ENCODE measurements around the gene CRIP2. TPM values are rescaled to one million over a fixed set of nuclear protein-coding genes. Genes with fewer than 3 reads are reported as not detected.

CRIP2 gene
- total RNA-seq, 1 donor from 2014 or later, result 1,036 TPM

DNA sequence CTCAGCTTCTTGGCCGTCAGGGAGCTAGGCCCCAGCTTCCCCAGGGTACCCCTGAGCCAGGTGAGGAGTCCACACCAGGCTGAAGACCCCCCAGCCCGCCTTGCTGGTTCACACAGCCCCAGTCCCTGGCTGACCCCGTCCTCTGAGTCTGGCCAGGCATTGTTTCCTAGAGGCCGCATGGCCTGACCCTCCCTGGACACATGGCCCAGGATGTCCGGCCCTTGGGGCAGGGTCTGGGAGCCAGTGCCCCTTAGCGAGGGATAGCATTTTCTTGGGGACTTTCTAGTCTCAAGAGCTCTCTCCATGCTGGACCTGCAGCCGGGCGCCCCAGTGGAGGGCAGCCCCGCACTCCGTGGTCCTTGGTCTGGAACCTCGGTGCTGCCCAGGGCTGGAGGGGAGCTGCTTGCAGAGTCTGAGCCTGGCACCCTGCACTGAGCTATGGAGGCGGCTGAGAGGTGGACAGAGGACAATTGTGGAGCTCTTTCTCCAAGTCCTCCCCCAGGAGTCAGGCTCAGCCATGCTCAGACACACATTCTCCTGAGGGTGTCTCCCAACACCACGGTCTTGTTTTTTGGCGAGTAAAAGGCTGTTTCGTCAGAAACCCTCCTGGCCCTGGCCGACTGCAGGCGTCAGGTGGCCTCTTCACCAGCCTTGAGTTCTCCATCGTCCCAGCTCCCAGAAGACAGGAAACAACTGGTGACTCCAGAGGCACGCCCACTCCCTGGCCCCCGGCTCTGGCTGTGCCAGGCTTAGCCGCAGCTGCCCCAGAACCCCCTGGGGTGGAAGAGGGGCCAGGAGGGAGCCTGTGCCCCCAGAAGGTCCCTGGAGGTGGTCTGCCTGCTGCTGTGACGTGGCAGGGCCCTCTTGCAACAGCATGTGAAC, 17.6 kb upstream of the CRIP2 start:
- intact Hi-C loops (cut with micrococcal nuclease), result no loop called here
- no peak for ATAC-seq
- DNase-seq, result no peak

- ATAC-seq (no peak), DNase-seq (no peak)
- intact Hi-C loops (cut with micrococcal nuclease), result no loop called here
Measured at GRCh38 chr14:105458010-105458409, 16.6 kb upstream of the CRIP2 start.

GRCh38 chr14:105458571-105458970, 16.1 kb upstream of the CRIP2 start:
- DNase-seq (no peak), ATAC-seq (no peak)
- intact Hi-C loops (cut with micrococcal nuclease), result no loop called here

DNA sequence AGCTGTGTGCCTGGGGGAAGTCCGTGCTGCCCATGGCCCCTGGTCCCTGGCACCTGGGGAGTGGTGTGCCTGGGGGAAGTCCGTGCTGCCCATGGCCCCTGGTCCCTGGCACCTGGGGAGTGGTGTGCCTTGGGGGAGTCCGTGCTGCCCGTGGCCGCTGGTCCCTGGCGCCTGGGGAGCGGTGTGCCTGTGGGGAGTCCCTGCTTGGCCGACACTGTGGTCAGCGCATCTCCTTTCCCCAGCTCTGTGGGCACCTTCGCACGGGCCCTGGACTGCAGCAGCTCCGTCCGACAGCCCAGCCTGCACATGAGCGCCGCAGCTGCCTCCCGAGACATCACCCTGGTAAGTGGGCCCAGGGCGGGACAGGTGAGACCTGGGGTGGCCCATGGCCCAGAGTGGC, 14.5 kb upstream of the CRIP2 start:
- ATAC-seq (no peak), DNase-seq (no peak)
- intact Hi-C loops (cut with micrococcal nuclease), result no loop called here

DNA sequence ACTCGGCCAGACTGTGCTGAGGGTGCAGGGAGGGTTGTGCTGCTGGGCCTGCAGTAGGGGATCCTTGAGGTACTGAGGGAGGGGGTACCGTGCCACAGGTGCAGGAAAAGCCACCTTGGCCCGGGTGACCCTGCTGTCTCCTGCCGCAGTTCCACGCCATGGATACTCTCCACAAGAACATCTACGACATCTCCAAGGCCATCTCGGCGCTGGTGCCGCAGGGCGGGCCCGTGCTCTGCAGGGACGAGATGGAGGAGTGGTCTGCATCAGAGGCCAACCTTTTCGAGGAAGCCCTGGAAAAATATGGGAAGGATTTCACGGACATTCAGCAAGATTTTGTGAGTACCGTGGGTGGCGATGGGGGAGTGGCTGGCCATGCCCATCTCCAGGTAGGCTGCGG, 14.0 kb upstream of the CRIP2 start:
- ATAC-seq (no peak), DNase-seq (no peak)
- intact Hi-C loops (cut with micrococcal nuclease), result no loop called here

DNA sequence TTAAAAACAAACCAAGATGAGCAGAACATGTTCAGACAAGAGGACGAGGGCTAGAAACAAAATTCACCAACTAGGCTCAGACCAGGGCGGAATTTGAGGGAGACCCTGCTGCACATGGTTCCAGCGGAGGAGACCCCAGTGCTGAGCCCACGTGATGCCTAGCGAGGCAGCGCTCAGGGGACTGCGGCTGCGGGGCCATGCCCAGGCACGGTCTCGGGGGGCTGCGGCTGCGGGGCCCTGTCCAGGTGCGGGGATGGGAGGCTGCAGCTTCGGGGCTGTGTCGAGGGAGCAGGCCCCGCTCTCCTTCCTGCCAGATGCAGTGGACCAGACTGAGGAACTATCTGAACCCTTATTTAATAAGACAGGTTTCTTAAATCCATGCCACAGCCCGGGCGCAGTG, 12.7 kb upstream of the CRIP2 start:
- intact Hi-C loops (cut with micrococcal nuclease), result no loop called here
- ATAC-seq, result no peak
- no peak for DNase-seq

GRCh38 chr14:105464501-105464900, 10.1 kb upstream of the CRIP2 start:
- DNase-seq (no peak), ATAC-seq (no peak)
- intact Hi-C loops (cut with micrococcal nuclease), result no loop called here

DNA sequence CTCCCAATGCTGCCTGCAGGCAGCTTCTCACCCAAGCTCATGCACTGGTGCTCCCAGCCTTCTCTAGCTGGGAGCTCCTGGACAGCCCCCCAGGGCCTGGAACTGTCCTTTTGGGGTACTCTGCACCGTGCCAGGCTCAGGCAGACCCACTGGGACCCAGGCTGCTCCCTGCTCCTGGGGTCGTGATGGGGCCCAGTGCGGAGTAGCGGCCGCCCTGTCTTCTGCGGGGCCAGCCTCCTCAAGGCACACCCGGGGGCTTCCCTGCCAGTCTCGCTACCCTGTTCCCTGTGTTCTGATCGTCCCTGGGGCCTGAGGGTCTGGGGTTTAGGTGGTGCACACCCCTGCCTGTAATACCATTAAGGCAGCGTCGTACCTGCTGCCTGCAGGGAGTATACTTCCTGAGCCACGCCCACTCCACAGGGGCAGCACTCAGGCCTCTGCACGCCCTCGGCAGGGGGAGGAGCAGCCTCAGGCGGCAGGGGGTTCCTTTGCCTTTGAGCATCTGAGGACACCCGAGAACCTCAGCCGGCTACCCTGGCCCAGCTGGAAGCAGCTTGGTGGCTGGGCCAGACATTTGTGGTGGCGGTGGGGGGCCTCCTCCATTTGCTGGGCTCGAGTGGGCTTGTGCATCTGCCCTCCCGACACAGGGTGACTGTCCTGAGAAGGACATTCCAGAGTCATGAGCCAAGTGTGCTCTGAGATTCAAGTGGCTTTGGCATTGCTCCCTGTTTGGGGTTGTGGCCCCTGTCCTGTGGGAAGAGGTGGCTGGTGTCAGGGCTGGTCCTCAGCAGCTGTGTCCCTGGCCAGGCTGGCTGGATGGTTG, 9.2 kb upstream of the CRIP2 start:
- peak; percentile 64 for ATAC-seq
- intact Hi-C loops (cut with micrococcal nuclease), result no loop called here
- peak; percentile 79 for DNase-seq

DNA sequence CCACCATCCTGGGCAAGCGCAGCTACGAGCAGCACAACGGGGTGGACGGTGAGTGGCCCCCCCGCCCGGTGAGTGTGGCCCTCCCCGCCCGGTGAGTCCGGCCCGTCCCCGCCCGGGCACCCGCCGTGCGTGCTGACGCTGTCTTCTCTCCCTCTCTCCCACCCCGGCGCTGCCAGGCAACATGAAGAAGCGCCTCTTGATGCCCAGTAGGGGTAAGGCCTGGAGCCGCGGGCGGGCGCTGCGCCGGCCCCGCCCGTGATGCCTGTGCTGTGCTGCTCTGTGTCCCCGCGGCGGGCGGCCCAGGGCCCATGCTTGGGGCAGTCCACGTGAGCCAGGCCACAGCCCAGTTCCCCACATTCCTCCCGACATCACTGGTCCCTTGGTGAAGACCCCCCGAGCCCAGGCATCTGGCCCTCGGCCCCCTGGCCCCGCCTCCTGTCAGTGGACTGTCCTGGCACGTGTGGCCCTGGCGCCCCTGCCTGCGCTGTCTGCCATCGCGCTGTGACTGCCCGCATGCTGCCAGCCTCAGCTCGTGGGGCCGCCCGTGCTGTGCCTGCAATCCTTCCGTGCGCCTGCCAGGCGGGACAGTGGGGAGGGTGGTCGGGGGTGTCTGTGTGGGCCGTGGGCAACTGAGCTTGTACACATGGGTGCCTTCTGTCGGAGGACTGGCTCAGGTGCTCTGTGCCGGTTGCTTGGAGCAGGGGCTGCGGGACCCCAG, 7.9 kb upstream of the CRIP2 start:
- ATAC-seq (peak; percentile 64), DNase-seq (peak; percentile 92)
- intact Hi-C loops (cut with micrococcal nuclease), result no loop called here

DNA sequence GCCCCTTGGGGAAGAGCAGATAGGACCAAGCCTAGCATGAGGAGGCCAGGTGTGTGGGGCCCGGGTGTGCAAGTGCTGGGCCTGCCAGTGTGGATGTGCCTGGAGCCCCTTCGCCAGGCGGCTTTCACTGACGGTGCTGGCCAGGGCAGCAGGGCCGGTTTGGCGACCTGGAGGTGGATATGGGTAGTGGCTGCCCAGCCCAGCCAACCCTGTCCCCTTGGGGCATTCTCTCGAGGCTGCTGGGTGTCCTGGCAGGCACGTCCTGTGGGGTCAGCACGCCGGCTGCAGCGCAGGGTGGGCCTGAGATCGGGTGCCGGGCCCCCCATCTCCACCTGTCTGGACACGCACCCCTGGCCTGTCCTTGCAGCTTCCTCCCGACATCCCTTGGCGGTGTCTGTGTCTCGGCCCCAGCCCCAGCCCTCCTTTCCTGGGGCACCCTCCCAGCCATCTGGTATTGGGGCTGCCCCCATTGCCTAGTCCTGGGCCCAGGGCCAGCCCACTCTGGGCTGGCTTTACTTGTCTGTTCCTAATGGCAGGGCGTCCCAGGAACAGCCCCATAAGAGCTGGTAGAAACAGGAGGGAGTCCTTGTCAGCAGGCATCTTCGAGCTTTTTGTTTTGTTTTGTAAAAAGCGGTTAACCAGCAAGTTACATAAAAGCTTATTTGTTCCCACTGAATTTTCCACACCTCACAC, 7.2 kb upstream of the CRIP2 start:
- DNase-seq (no peak), ATAC-seq (no peak)
- intact Hi-C loops (cut with micrococcal nuclease), result no loop called here

- DNase-seq, result no peak
- intact Hi-C loops (cut with micrococcal nuclease), result no loop called here
- no peak for ATAC-seq
Measured at GRCh38 chr14:105467942-105468471, 6.6 kb upstream of the CRIP2 start.

GRCh38 chr14:105468621-105469241, 5.9 kb upstream of the CRIP2 start:
- DNase-seq (peak; percentile 86), ATAC-seq (peak; percentile 6)
- intact Hi-C loops (cut with micrococcal nuclease), result no loop called here

DNA sequence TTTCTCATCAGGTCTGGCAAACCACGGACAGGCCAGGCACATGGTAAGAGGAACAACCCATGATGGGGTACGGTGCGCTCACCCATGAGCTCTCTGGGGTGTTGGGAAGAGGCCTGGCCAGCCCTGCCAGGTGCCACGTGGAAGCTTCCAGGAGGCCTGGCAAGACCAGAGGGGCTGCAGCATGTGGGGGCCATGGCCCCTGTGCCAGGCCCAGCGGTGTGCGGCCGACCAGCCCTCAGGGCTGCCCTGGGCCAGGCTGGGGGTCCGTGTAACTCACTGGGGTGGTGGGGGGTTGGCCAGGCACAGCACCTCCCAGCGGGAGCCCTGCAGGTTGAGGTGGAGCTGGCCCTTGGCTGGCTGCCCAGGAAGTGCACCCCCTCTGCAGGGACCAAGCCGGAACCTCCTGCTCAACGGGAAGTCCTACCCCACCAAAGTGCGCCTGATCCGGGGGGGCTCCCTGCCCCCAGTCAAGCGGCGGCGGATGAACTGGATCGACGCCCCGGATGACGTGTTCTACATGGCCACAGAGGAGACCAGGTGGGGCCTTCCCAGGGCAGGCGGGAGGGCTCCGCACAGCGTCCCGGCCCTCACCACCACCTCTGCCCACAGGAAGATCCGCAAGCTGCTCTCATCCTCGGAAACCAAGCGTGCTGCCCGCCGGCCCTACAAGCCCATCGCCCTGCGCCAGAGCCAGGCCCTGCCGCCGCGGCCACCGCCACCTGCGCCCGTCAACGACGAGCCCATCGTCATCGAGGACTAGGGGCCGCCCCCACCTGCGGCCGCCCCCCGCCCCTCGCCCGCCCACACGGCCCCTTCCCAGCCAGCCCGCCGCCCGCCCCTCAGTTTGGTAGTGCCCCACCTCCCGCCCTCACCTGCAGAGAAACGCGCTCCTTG, 4.9 kb upstream of the CRIP2 start:
- ATAC-seq (no peak), DNase-seq (peak; percentile 69)
- intact Hi-C loops (cut with micrococcal nuclease), result no loop called here

GRCh38 chr14:105470350-105471296, 4.0 kb upstream of the CRIP2 start:
- ATAC-seq (no peak), DNase-seq (peak; percentile 66)
- intact Hi-C loops (cut with micrococcal nuclease), result no loop called here

GRCh38 chr14:105471297-105471821, 3.3 kb upstream of the CRIP2 start:
- intact Hi-C loops (cut with micrococcal nuclease), result no loop called here
- DNase-seq (peak; percentile 88), ATAC-seq (peak; percentile 16)

DNA sequence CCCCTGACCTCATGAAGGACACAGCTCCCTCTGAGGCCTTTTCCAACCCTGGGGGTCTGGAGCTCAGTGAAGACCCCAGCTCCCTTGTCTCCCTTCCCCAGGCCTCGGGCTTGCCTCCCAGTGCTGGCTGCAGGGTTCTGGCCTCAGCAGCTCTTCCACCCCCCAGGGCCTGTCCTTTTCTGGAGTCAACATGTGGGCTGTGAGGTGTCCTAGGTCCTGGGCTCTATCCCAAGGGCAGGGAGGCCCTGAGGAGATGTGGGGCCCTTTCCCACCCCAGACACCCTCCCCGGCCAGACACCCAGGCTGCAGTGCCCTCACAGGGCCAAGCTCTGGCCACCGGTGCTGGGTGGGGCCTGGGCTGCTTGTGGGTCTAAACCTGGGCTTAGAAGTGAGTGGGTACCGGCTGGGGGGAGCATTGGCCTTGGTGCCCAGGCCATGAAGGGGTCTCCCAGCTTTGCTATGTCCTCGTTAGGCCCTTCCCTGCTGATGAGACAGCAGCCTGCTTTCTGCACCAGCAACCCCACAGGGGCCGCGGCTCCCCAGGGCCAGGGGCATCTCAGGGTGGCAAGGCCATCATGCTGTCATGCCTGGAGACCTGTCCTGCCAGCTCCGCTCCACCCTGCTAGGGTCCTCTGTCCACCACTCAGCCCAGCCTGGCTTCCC, 2.7 kb upstream of the CRIP2 start:
- ATAC-seq (peak; percentile 23), DNase-seq (peak; percentile 79)
- intact Hi-C loops (cut with micrococcal nuclease), result no loop called here

Data from left ventricle myocardium superior (tissue), 1 donor.